Liver (tissue), 3 donors: Measurements from ENCODE around the gene IGF2R.

Experiments used
- CTCF ChIP-seq: fragments of 150-350 bp; IDR thresholded peaks from 2 replicates; pipeline ENCODE4 v1.5.1; 2017; ENCODE audit warnings: improper control_type of control experiment, low read depth, low read length; ENCODE audit not compliant: missing input control
- EGR1 ChIP-seq, 2 donors: IDR thresholded peaks; 2 replicates each; pipeline ENCODE4 v1.6.1; 2016 to 2018; ENCODE audit warnings: antibody characterized with exemption in 2 of 2, low read depth in 2 of 2
- FOXA1 ChIP-seq: IDR thresholded peaks from 2 replicates; pipeline ENCODE4 v1.6.1; 2016; ENCODE audit warnings: antibody characterized with exemption
- GABPA ChIP-seq, 2 donors: IDR thresholded peaks in 1 of 2; conservative IDR thresholded peaks in 1 of 2; 2 replicates each; pipeline ENCODE4 v1.6.1; 2016; ENCODE audit warnings: antibody characterized with exemption in 2 of 2, mild to moderate bottlenecking in 1 of 2, moderate library complexity in 1 of 2
- HNF4A ChIP-seq, 2 donors: conservative IDR thresholded peaks; 2 replicates each; pipeline ENCODE4 v1.6.1; 2016; ENCODE audit warnings: antibody characterized with exemption in 2 of 2, mild to moderate bottlenecking in 2 of 2
- NR2F2 ChIP-seq: IDR thresholded peaks from 2 replicates; pipeline ENCODE4 v1.6.1; 2016; ENCODE audit warnings: antibody characterized with exemption
- RAD21 ChIP-seq, 2 donors: IDR thresholded peaks; 2 replicates each; pipeline ENCODE4 v1.6.1; 2016; ENCODE audit warnings: antibody characterized with exemption in 2 of 2, mild to moderate bottlenecking in 2 of 2
- REST ChIP-seq: IDR thresholded peaks from 2 replicates; pipeline ENCODE4 v1.6.1; 2016; ENCODE audit warnings: antibody characterized with exemption, mild to moderate bottlenecking
- RXRA ChIP-seq, 2 donors: IDR thresholded peaks; 2 replicates each; pipeline ENCODE4 v1.6.1; 2017 to 2018; ENCODE audit warnings: antibody characterized with exemption in 2 of 2, mild to moderate bottlenecking in 1 of 2
- SP1 ChIP-seq: IDR thresholded peaks from 2 replicates; pipeline ENCODE4 v1.6.1; 2018; ENCODE audit warnings: antibody characterized with exemption, mild to moderate bottlenecking
- TAF1 ChIP-seq: conservative IDR thresholded peaks from 2 replicates; pipeline ENCODE4 v1.6.1; 2016; ENCODE audit warnings: antibody characterized with exemption, mild to moderate bottlenecking
- YY1 ChIP-seq: IDR thresholded peaks from 2 replicates; pipeline ENCODE4 v1.6.1; 2016; ENCODE audit warnings: antibody characterized with exemption, mild to moderate bottlenecking
- donor health status: healthy.
- donor health status: healthy.

GRCh38 chr6:160040527-160041264 is 71.8 kb downstream of the IGF2R start:
- TF ChIP-seq CTCF (no peak), SP1 (no peak), REST (no peak), EGR1 (IDR thresholded peaks at IDR 0.05; ENCODE audit: low read depth in 2 of 2) (no peak), YY1 (no peak), RXRA (IDR thresholded peaks at IDR 0.05) (no peak), TAF1 (no peak), RAD21 (IDR thresholded peaks at IDR 0.05) (no peak), HNF4A (conservative IDR thresholded peaks at IDR 0.05) (no peak), GABPA (IDR thresholded peaks at IDR 0.05 in 1 of 2, conservative IDR thresholded peaks at IDR 0.05 in 1 of 2) (no peak), NR2F2 (no peak), FOXA1 (no peak)
